Stimulated activated naive CD8-positive, alpha-beta T cell treated with anti-CD3 and anti-CD28 coated beads, Interleukin-15, Interleukin-2, amounts not matched to agents 100 U/mL and 50 U/mL, for 24 hours (primary cell): ENCODE data around the gene ZFYVE9.
"Not testable (repeated sequence)": the region's sequence is repeated elsewhere in the genome, so short reads cannot be mapped to it uniquely, and the experiment has no call there.

ENCODE experiments used
- ATAC-seq: fragments of 150-1000 bp; cut with Tn5 transposase; one replicate; pipeline ENCODE4 v1.10.0; 2021
- DNase-seq: peaks from one replicate; pipeline ENCODE4 v3.0.0; 2021

The ZFYVE9 gene

GRCh38 chr1:52145137-52145536 is 3.2 kb downstream of the ZFYVE9 start:
- ATAC-seq: no peak
- no peak for DNase-seq

- DNase-seq, ATAC-seq: not testable (repeated sequence)
Observed at GRCh38 chr1:52150445-52150844, 8.6 kb downstream of the ZFYVE9 start.

- ATAC-seq (no peak), DNase-seq (no peak)
Observed at GRCh38 chr1:52150946-52151345, 9.1 kb downstream of the ZFYVE9 start.

GRCh38 chr1:52152572-52152971 is 10.7 kb downstream of the ZFYVE9 start:
- no peak for DNase-seq
- ATAC-seq: no peak

GRCh38 chr1:52153010-52153409 is 11.1 kb downstream of the ZFYVE9 start:
- ATAC-seq: no peak
- no peak for DNase-seq

GRCh38 chr1:52153898-52154297 is 12.0 kb downstream of the ZFYVE9 start:
- ATAC-seq (no peak), DNase-seq (no peak)

- ATAC-seq: no peak
Observed at GRCh38 chr1:52156460-52156859, 14.6 kb downstream of the ZFYVE9 start.

GRCh38 chr1:52157582-52157981 is 15.7 kb downstream of the ZFYVE9 start:
- DNase-seq: no peak
- ATAC-seq: no peak

More at GRCh38 chr1:52156460-52156859, 14.6 kb downstream of the ZFYVE9 start:
- no peak for DNase-seq

GRCh38 chr1:52158218-52158617 is 16.3 kb downstream of the ZFYVE9 start:
- ATAC-seq (no peak), DNase-seq (no peak)

GRCh38 chr1:52159033-52159789 is 17.3 kb downstream of the ZFYVE9 start:
- DNase-seq: no peak

GRCh38 chr1:52162947-52163346 is 21.1 kb downstream of the ZFYVE9 start:
- DNase-seq (no peak), ATAC-seq (no peak)

More at GRCh38 chr1:52159033-52159789, 17.3 kb downstream of the ZFYVE9 start:
- ATAC-seq: no peak

GRCh38 chr1:52164604-52165003 is 22.7 kb downstream of the ZFYVE9 start:
- no peak for DNase-seq

GRCh38 chr1:52166996-52167753 is 25.3 kb downstream of the ZFYVE9 start:
- ATAC-seq (no peak), DNase-seq (no peak)

More at GRCh38 chr1:52164604-52165003, 22.7 kb downstream of the ZFYVE9 start:
- no peak for ATAC-seq

GRCh38 chr1:52168373-52169080 is 26.6 kb downstream of the ZFYVE9 start:
- DNase-seq (no peak), ATAC-seq (no peak)

GRCh38 chr1:52171149-52171548 is 29.3 kb downstream of the ZFYVE9 start:
- ATAC-seq, DNase-seq: not testable (repeated sequence)

GRCh38 chr1:52179073-52179472 is 37.2 kb downstream of the ZFYVE9 start:
- no peak for DNase-seq
- peak; percentile 46 for ATAC-seq

GRCh38 chr1:52180176-52180575 is 38.3 kb downstream of the ZFYVE9 start:
- no peak for ATAC-seq

GRCh38 chr1:52181759-52182158 is 39.9 kb downstream of the ZFYVE9 start:
- ATAC-seq, DNase-seq: not testable (repeated sequence)

More at GRCh38 chr1:52180176-52180575, 38.3 kb downstream of the ZFYVE9 start:
- DNase-seq: no peak

GRCh38 chr1:52182328-52182727 is 40.4 kb downstream of the ZFYVE9 start:
- not testable (repeated sequence) for DNase-seq, ATAC-seq

- DNase-seq (no peak), ATAC-seq (no peak)
Observed at GRCh38 chr1:52182874-52183400, 41.0 kb downstream of the ZFYVE9 start.

GRCh38 chr1:52186449-52186848 is 44.6 kb downstream of the ZFYVE9 start:
- ATAC-seq (no peak), DNase-seq (no peak)

- ATAC-seq: no peak
- DNase-seq: no peak
Observed at GRCh38 chr1:52189898-52190480, 48.1 kb downstream of the ZFYVE9 start.
